WTC11 (cell line): Measurements from ENCODE around the gene CDH20. TPM values are rescaled to one million over a fixed set of nuclear protein-coding genes. Genes with fewer than 3 reads are reported as not detected.

ENCODE experiments used
- ATAC-seq: fragments of 200-7000 bp; cut with Tn5 transposase; 2 replicates; pipeline ENCODE4 v1.10.0; 2021; ENCODE audit warnings: mild to moderate bottlenecking, moderate library complexity
- CTCF ChIA-PET: fragments of 300-600 bp; sonication (Branson Sonifier 250); formaldehyde crosslinking; loops from one replicate; lab custom pipeline; 2021; ENCODE audit warnings: antibody characterized with exemption; lab: Charles Lee
- POLR2A ChIA-PET: fragments of 350-600 bp; sonication (Branson Sonifier 250); formaldehyde crosslinking; loops from one replicate; lab custom pipeline; 2021; ENCODE audit warnings: antibody characterized with exemption; lab: Charles Lee
- DNase-seq: peaks from one replicate; pipeline ENCODE4 v3.0.0; 2021; ENCODE audit warnings: low spot score
- H3K27ac Mint-ChIP-seq: 2 replicates; pipeline ENCODE4 v1.8.0; 2021; ENCODE audit warnings: mixed read lengths
- H3K27me3 Mint-ChIP-seq: 2 replicates; pipeline ENCODE4 v1.8.0; 2021; ENCODE audit warnings: low read depth, mild to moderate bottlenecking, moderate library complexity, mixed read lengths
- H3K36me3 Mint-ChIP-seq: 2 replicates; pipeline ENCODE4 v1.8.0; 2021; ENCODE audit warnings: mixed read lengths
- H3K4me1 Mint-ChIP-seq: 2 replicates; pipeline ENCODE4 v1.8.0; 2022; ENCODE audit warnings: mixed read lengths
- H3K4me3 Mint-ChIP-seq: 2 replicates; pipeline ENCODE4 v1.8.0; 2021; ENCODE audit warnings: mild to moderate bottlenecking, moderate library complexity, mixed read lengths
- H3K9me3 Mint-ChIP-seq: 2 replicates; pipeline ENCODE4 v1.8.0; 2021; ENCODE audit warnings: mixed read lengths
- CREM ChIP-seq: sonication (generic); formaldehyde crosslinking; IDR thresholded peaks from 2 replicates; pipeline ENCODE4 v1.8.1; 2022; ENCODE audit warnings: mild to moderate bottlenecking, missing genetic modification reagents, moderate library complexity
- FOXK1 ChIP-seq: sonication (generic); formaldehyde crosslinking; IDR thresholded peaks from 2 replicates; pipeline ENCODE4 v1.8.0; 2022; ENCODE audit warnings: mild to moderate bottlenecking, moderate library complexity, missing genetic modification reagents
- FOXP1 ChIP-seq: sonication (generic); formaldehyde crosslinking; IDR thresholded peaks from 2 replicates; pipeline ENCODE4 v1.8.0; 2022; ENCODE audit warnings: missing genetic modification reagents, mild to moderate bottlenecking, moderate library complexity, borderline replicate concordance
- GRHL2 ChIP-seq: fragments of 250-450 bp; sonication (Bioruptor Pico); IDR thresholded peaks from 2 replicates; pipeline ENCODE4 v1.8.0; 2022; ENCODE audit warnings: mild to moderate bottlenecking, moderate library complexity; ENCODE audit not compliant: insufficient replicate concordance, severe bottlenecking
- NR1H2 ChIP-seq: sonication (generic); formaldehyde crosslinking; IDR thresholded peaks from 2 replicates; pipeline ENCODE4 v1.9.0; 2021; ENCODE audit warnings: mild to moderate bottlenecking, moderate library complexity, missing genetic modification reagents
- RELA ChIP-seq: sonication (generic); formaldehyde crosslinking; IDR thresholded peaks from 2 replicates; pipeline ENCODE4 v1.8.1; 2022; ENCODE audit warnings: missing genetic modification reagents, mild to moderate bottlenecking, borderline replicate concordance
- RORB ChIP-seq: fragments of 250-450 bp; sonication (Bioruptor Pico); IDR thresholded peaks from 2 replicates; pipeline ENCODE4 v1.9.0; 2021; ENCODE audit warnings: mild to moderate bottlenecking
- SMAD4 ChIP-seq: sonication (generic); formaldehyde crosslinking; IDR thresholded peaks from 2 replicates; pipeline ENCODE4 v1.8.0; 2022; ENCODE audit warnings: mild to moderate bottlenecking, missing genetic modification reagents
- TEAD1 ChIP-seq: sonication (generic); formaldehyde crosslinking; IDR thresholded peaks from 2 replicates; pipeline ENCODE4 v1.8.0; 2022; ENCODE audit warnings: mild to moderate bottlenecking, missing genetic modification reagents
- ZNF423 ChIP-seq: fragments of 250-450 bp; sonication (Bioruptor Pico); IDR thresholded peaks from 2 replicates; pipeline ENCODE4 v2.1.2; 2022; ENCODE audit warnings: mild to moderate bottlenecking, moderate library complexity
- total RNA-seq: library from RNA; stranded (reverse); gene quantifications from 3 replicates; pipeline ENCODE4 v1.2.3, GENCODE V29; 2021
- TF ChIP-seq, protein P1 (sequence below): sonication (generic); formaldehyde crosslinking; IDR thresholded peaks from 2 replicates; pipeline ENCODE4 v1.8.1; 2022; ENCODE audit warnings: mild to moderate bottlenecking, moderate library complexity, missing genetic modification reagents
- TF ChIP-seq, protein P2 (sequence below): sonication (generic); formaldehyde crosslinking; IDR thresholded peaks from 2 replicates; pipeline ENCODE4 v1.8.0; 2022; ENCODE audit warnings: mild to moderate bottlenecking, missing genetic modification reagents
- TF ChIP-seq, protein P3 (sequence below): sonication (generic); formaldehyde crosslinking; IDR thresholded peaks from 2 replicates; pipeline ENCODE4 v1.8.1; 2023; ENCODE audit warnings: mild to moderate bottlenecking, missing genetic modification reagents
- TF ChIP-seq, protein P4 (sequence below): sonication (generic); formaldehyde crosslinking; IDR thresholded peaks from 2 replicates; pipeline ENCODE4 v1.8.0; 2022; ENCODE audit warnings: missing genetic modification reagents
- TF ChIP-seq, protein P5 (sequence below): fragments of 250-450 bp; sonication (Bioruptor Pico); IDR thresholded peaks from 2 replicates; pipeline ENCODE4 v2.1.2; 2022; ENCODE audit warnings: mild to moderate bottlenecking, moderate library complexity
- TF ChIP-seq, protein P6 (sequence below): sonication (generic); formaldehyde crosslinking; IDR thresholded peaks from 2 replicates; pipeline ENCODE4 v1.8.1; 2022; ENCODE audit warnings: low read depth, mild to moderate bottlenecking, moderate library complexity, missing genetic modification reagents, borderline replicate concordance
- TF ChIP-seq, protein P7 (sequence below): sonication (generic); formaldehyde crosslinking; IDR thresholded peaks from 2 replicates; pipeline ENCODE4 v1.8.1; 2023; ENCODE audit warnings: mild to moderate bottlenecking, missing genetic modification reagents, moderate library complexity

Gene CDH20
- total RNA-seq, 1 experiment from 2014 or later, result 0.39 TPM

DNA sequence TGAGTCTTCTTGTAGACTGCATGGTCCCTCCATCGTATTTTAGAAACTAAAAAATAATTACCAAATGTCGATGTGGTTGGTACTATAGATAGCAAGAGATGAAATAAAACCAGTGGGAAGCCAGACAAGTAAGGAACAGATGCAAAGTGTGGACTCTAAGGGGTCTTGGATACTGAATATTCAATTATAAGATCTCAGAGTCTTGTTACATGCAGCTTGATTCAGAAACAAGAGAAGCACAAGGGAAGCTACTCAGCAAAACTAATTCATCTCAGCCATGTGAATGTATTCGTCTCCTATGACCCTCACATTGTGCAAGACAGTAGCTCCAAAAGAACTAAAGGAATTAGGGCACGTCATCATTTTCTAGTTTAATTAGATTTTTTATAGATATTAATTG, 80.9 kb downstream of the CDH20 start:
- Mint-ChIP-seq H3K36me3 (no peaks in the 10 kb centered on the region), H3K27ac (no peak overlapping the region), H3K4me1 (no peaks in the 10 kb centered on the region), H3K4me3 (no peak overlapping the region), H3K9me3 (no peaks in the 10 kb centered on the region), H3K27me3 (no peaks in the 10 kb centered on the region)
- DNase-seq (no peak), ATAC-seq (no peak)
- ChIA-PET CTCF (no interaction called here), POLR2A (no interaction called here)
- TF ChIP-seq FOXK1 (CRISPR knock-in tag) (no peak), GRHL2 (CRISPR knock-in tag) (no peak), SMAD4 (CRISPR knock-in tag) (no peak), RORB (CRISPR knock-in tag) (no peak), NR1H2 (CRISPR knock-in tag) (no peak), CREM (CRISPR knock-in tag) (no peak), ZNF423 (CRISPR knock-in tag) (no peak), TEAD1 (CRISPR knock-in tag) (no peak)
- TF ChIP-seq, protein P1, sequence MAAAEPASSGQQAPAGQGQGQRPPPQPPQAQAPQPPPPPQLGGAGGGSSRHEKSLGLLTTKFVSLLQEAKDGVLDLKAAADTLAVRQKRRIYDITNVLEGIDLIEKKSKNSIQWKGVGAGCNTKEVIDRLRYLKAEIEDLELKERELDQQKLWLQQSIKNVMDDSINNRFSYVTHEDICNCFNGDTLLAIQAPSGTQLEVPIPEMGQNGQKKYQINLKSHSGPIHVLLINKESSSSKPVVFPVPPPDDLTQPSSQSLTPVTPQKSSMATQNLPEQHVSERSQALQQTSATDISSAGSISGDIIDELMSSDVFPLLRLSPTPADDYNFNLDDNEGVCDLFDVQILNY (CRISPR knock-in tag), result no peak
- TF ChIP-seq, protein P2, sequence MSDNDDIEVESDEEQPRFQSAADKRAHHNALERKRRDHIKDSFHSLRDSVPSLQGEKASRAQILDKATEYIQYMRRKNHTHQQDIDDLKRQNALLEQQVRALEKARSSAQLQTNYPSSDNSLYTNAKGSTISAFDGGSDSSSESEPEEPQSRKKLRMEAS (CRISPR knock-in tag), result no peak

DNA sequence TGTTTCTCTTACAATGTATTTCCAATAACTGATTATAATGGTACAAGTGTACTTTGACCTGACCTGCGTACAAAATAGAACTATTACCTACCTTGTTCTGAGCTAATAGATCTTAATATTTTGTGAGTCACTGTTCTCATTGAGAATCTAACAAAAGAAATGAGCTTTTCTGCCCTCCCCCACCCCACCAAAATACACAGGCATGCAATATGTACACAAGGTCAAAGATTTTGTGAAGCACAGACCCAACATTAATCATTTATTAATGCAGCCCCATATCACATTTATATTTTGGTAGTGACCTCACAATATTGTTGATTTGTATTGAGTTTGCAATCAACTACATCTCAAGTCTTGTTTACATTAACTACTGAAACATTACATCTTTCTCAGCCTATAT, 86.5 kb downstream of the CDH20 start:
- CTCF ChIA-PET, result interaction anchor here (0.7 kb wide), 1 partner anchor 21 kb away, joined by 3 read pairs; no protein-coding TSS in a partner anchor
- no peak overlapping the region for H3K27ac Mint-ChIP-seq
- POLR2A ChIA-PET, result no interaction called here
- H3K4me1 Mint-ChIP-seq, result no peaks in the 10 kb centered on the region
- H3K9me3 Mint-ChIP-seq, result no peaks in the 10 kb centered on the region
- ATAC-seq (no peak), DNase-seq (no peak)
- H3K27me3 Mint-ChIP-seq, result no peaks in the 10 kb centered on the region
- no peaks in the 10 kb centered on the region for H3K36me3 Mint-ChIP-seq
- no peak overlapping the region for H3K4me3 Mint-ChIP-seq
- TF ChIP-seq RELA (CRISPR knock-in tag) (no peak), NR1H2 (CRISPR knock-in tag) (no peak), FOXP1 (CRISPR knock-in tag) (no peak)
- TF ChIP-seq, protein P3, sequence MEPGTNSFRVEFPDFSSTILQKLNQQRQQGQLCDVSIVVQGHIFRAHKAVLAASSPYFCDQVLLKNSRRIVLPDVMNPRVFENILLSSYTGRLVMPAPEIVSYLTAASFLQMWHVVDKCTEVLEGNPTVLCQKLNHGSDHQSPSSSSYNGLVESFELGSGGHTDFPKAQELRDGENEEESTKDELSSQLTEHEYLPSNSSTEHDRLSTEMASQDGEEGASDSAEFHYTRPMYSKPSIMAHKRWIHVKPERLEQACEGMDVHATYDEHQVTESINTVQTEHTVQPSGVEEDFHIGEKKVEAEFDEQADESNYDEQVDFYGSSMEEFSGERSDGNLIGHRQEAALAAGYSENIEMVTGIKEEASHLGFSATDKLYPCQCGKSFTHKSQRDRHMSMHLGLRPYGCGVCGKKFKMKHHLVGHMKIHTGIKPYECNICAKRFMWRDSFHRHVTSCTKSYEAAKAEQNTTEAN (CRISPR knock-in tag), result no peak
- TF ChIP-seq, protein P4, sequence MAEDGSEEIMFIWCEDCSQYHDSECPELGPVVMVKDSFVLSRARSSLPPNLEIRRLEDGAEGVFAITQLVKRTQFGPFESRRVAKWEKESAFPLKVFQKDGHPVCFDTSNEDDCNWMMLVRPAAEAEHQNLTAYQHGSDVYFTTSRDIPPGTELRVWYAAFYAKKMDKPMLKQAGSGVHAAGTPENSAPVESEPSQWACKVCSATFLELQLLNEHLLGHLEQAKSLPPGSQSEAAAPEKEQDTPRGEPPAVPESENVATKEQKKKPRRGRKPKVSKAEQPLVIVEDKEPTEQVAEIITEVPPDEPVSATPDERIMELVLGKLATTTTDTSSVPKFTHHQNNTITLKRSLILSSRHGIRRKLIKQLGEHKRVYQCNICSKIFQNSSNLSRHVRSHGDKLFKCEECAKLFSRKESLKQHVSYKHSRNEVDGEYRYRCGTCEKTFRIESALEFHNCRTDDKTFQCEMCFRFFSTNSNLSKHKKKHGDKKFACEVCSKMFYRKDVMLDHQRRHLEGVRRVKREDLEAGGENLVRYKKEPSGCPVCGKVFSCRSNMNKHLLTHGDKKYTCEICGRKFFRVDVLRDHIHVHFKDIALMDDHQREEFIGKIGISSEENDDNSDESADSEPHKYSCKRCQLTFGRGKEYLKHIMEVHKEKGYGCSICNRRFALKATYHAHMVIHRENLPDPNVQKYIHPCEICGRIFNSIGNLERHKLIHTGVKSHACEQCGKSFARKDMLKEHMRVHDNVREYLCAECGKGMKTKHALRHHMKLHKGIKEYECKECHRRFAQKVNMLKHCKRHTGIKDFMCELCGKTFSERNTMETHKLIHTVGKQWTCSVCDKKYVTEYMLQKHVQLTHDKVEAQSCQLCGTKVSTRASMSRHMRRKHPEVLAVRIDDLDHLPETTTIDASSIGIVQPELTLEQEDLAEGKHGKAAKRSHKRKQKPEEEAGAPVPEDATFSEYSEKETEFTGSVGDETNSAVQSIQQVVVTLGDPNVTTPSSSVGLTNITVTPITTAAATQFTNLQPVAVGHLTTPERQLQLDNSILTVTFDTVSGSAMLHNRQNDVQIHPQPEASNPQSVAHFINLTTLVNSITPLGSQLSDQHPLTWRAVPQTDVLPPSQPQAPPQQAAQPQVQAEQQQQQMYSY (CRISPR knock-in tag), result no peak
- TF ChIP-seq, protein P5, sequence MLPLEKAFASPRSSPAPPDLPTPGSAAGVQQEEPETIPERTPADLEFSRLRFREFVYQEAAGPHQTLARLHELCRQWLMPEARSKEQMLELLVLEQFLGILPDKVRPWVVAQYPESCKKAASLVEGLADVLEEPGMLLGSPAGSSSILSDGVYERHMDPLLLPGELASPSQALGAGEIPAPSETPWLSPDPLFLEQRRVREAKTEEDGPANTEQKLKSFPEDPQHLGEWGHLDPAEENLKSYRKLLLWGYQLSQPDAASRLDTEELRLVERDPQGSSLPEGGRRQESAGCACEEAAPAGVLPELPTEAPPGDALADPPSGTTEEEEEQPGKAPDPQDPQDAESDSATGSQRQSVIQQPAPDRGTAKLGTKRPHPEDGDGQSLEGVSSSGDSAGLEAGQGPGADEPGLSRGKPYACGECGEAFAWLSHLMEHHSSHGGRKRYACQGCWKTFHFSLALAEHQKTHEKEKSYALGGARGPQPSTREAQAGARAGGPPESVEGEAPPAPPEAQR, result no peak
- TF ChIP-seq, protein P6, sequence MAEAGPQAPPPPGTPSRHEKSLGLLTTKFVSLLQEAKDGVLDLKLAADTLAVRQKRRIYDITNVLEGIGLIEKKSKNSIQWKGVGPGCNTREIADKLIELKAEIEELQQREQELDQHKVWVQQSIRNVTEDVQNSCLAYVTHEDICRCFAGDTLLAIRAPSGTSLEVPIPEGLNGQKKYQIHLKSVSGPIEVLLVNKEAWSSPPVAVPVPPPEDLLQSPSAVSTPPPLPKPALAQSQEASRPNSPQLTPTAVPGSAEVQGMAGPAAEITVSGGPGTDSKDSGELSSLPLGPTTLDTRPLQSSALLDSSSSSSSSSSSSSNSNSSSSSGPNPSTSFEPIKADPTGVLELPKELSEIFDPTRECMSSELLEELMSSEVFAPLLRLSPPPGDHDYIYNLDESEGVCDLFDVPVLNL (CRISPR knock-in tag), result no peak
- TF ChIP-seq, protein P7, sequence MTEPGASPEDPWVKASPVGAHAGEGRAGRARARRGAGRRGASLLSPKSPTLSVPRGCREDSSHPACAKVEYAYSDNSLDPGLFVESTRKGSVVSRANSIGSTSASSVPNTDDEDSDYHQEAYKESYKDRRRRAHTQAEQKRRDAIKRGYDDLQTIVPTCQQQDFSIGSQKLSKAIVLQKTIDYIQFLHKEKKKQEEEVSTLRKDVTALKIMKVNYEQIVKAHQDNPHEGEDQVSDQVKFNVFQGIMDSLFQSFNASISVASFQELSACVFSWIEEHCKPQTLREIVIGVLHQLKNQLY (CRISPR knock-in tag), result no peak
- TF ChIP-seq, all 79 proteins: peak for 0
